AG04450 (cell line): Measurements from ENCODE around the gene CHST6. TPM values are rescaled to one million over a fixed set of nuclear protein-coding genes. Genes with fewer than 3 reads are reported as not detected.

Experiments used
- CTCF ChIA-PET: fragments of 300-600, 350-600 bp; formaldehyde crosslinking; extraction: SDS; loops from one replicate; lab custom pipeline; 2022; ENCODE audit warnings: antibody characterized with exemption, inconsistent platforms; lab: Charles Lee
- POLR2A ChIA-PET: fragments of 350-600 bp; formaldehyde crosslinking; extraction: SDS; loops from one replicate; lab custom pipeline; 2021; ENCODE audit warnings: antibody characterized with exemption, inconsistent platforms; lab: Yijun Ruan, JAX
- DNase-seq: peaks from one replicate; pipeline ENCODE4 v3.0.0-alpha.2; 2011; ENCODE audit warnings: low read depth, low spot score
- H3K27ac ChIP-seq: one replicate; pipeline ENCODE4 v1.5.1; 2012; ENCODE audit warnings: low read depth, low read length, control low read depth
- H3K27me3 ChIP-seq: one replicate; pipeline ENCODE4 v1.6.0; 2012; ENCODE audit warnings: low read length; ENCODE audit not compliant: control insufficient read depth, insufficient read depth
- H3K4me3 ChIP-seq: 2 replicates; pipeline ENCODE4 v1.5.1; 2011; ENCODE audit warnings: mild to moderate bottlenecking, low read depth, low read length, control low read depth
- H3K9me3 ChIP-seq: 2 replicates; pipeline ENCODE4 v1.5.1; 2012; ENCODE audit warnings: low read length; ENCODE audit not compliant: control insufficient read depth, insufficient read depth
- polyA plus RNA-seq: library from polyadenylated mRNA; depleted of rRNA; stranded (reverse); fragments of >200 nt; gene quantifications from 2 replicates; pipeline ENCODE4 v1.2.3, GENCODE V29; 2011
- TF ChIP-seq, protein P1 (sequence below): IDR thresholded peaks from 2 replicates; pipeline ENCODE4 v1.5.1; 2011; ENCODE audit warnings: low read depth, low read length, control low read depth, inconsistent platforms

CHST6 gene
- polyA plus RNA-seq, 1 experiment = 0.07 TPM

DNA sequence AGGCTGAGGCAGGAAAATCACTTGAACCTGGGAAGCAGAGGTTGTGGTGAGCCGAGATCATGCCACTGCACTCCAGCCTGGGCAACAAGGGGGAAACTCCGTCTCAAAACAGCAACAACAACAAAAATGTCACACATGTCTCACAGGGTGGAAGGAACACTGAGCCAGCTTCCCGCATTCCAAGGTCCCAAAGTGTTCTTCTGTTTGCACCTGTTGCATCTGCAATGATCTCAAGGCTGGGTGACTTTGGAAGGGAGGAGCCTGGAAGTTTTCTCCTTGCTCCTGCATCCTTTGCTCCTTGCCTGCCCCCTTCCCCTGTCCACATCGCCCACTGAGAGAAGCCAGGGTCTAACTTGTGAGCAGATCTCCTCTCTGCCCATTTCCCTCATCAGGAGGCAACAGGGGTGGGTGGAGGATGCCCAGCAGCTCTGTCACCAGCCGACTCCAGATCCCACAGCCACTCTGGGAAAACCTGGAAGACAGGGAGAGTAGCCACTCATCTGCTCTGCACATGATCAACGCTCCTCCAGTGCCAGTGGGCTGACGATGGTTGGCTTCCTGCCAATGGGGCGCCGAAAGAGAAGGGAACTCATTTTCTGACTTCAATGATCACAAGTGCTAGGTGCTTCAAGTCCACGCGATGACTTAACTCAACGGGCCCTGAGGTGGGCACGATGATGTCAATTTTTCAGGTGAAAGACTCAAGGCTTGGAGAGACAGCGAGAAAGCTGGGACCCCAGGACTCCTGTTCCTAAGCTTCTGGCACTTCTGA, 12.6 kb downstream of the CHST6 start:
- no peak overlapping the region for H3K4me3 ChIP-seq
- H3K27me3 ChIP-seq = peaks cover 4% of the 10 kb centered on the region
- CTCF ChIA-PET = interaction anchor here (0.6 to 1.9 kb wide), 3 partner anchors 11 to 17 kb away, joined by 3 to 7 read pairs (median 6); no protein-coding TSS in a partner anchor
- DNase-seq = no peak
- H3K27ac ChIP-seq = no peak overlapping the region
- H3K9me3 ChIP-seq = no peaks in the 10 kb centered on the region; the same call in 1 of the 2 replicates
- POLR2A ChIA-PET = no interaction called here
- TF ChIP-seq, protein P1, sequence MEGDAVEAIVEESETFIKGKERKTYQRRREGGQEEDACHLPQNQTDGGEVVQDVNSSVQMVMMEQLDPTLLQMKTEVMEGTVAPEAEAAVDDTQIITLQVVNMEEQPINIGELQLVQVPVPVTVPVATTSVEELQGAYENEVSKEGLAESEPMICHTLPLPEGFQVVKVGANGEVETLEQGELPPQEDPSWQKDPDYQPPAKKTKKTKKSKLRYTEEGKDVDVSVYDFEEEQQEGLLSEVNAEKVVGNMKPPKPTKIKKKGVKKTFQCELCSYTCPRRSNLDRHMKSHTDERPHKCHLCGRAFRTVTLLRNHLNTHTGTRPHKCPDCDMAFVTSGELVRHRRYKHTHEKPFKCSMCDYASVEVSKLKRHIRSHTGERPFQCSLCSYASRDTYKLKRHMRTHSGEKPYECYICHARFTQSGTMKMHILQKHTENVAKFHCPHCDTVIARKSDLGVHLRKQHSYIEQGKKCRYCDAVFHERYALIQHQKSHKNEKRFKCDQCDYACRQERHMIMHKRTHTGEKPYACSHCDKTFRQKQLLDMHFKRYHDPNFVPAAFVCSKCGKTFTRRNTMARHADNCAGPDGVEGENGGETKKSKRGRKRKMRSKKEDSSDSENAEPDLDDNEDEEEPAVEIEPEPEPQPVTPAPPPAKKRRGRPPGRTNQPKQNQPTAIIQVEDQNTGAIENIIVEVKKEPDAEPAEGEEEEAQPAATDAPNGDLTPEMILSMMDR = no peak

DNA sequence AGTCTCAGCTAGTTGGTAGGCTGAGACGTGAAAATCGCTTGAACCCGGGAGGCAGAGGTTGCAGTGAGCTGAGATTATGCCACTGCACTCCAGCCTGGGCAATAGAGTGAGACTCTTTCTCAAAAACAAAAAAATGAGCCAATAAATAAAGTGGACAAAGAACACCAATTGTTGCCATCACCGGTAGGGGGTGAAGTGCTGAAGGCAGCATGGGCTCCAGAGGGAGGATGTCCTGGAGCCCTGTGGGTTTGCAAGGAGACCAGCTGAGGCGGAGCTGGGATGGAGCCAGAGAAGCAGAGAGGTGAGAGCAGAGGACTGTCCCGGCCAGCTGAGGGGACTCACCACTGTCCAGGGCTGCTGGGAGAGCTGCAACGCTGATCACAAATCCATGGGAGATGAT, 13.8 kb downstream of the CHST6 start:
- CTCF ChIA-PET = interaction anchor here (1.5 to 1.9 kb wide), 2 partner anchors 9 to 16 kb away, joined by 6 to 7 read pairs; no protein-coding TSS in a partner anchor
- Histone ChIP-seq H3K4me3 (no peak overlapping the region), H3K27me3 (peaks cover 8% of the 10 kb centered on the region), H3K27ac (no peak overlapping the region), H3K9me3 (no peaks in the 10 kb centered on the region; the same call in 1 of the 2 replicates)
- DNase-seq = no peak
- TF ChIP-seq, protein P1 = no peak
- POLR2A ChIA-PET = no interaction called here

GRCh38 chr16:75479421-75479990, 15.7 kb downstream of the CHST6 start:
- POLR2A ChIA-PET = no interaction called here
- H3K4me3 ChIP-seq = no peak overlapping the region
- peaks cover 4% of the 10 kb centered on the region for H3K27me3 ChIP-seq
- no peak overlapping the region for H3K27ac ChIP-seq
- CTCF ChIA-PET = interaction anchor here (1.0 kb wide), 1 partner anchor 38 kb away, joined by 4 read pairs; no protein-coding TSS in a partner anchor
- no peak for DNase-seq
- no peaks in the 10 kb centered on the region; the same call in 1 of the 2 replicates for H3K9me3 ChIP-seq
- TF ChIP-seq, protein P1 = no peak

DNA sequence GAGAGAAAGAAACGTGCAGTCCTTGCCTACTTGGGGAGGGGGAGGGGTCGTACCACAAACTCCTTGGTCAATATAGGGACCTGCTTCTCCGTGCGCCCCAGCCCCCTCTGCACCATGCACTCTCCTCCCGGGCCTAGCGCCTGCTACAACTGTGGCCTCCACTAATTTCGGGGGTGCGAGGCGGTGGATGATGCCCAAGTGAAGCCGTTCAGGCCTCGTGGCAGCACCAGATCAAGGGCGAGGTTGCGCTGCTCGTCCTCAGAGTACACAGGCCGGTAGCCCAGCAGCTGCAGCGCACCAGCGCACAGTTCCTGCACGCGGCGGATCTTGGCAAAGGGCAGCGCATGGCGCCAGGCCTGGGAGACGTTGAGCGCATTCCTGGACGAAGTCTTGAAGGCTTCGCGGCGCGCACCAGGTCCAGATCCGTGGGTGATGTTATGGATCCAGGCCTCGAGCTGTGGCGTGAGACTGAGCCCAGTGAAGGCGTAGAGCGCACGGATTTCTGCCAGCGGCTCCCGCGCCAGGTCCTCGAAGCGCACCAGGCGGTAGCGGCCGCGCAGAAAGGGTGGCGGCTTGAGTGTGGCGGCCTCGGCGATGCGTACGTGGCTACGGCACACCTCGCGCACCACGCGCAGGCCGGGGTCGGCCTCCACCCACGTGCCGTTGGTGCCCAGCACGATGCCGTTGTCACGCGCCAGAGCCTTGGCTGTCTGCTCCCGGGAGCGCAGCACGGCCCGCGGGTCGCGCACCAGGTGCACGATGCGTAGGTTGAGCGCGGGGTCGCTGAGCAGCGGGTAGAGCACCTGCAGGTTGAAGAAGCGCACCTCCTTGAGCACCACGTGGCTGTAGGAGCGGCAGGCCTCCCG, 16.5 kb downstream of the CHST6 start:
- Histone ChIP-seq H3K27ac (no peak overlapping the region), H3K9me3 (no peaks in the 10 kb centered on the region; the same call in 1 of the 2 replicates), H3K27me3 (peaks cover 4% of the 10 kb centered on the region), H3K4me3 (no peak overlapping the region)
- TF ChIP-seq, protein P1 = no peak
- ChIA-PET CTCF (no interaction called here), POLR2A (no interaction called here)
- DNase-seq = no peak
